ENCODE data around the gene PCBP3.

DNA sequence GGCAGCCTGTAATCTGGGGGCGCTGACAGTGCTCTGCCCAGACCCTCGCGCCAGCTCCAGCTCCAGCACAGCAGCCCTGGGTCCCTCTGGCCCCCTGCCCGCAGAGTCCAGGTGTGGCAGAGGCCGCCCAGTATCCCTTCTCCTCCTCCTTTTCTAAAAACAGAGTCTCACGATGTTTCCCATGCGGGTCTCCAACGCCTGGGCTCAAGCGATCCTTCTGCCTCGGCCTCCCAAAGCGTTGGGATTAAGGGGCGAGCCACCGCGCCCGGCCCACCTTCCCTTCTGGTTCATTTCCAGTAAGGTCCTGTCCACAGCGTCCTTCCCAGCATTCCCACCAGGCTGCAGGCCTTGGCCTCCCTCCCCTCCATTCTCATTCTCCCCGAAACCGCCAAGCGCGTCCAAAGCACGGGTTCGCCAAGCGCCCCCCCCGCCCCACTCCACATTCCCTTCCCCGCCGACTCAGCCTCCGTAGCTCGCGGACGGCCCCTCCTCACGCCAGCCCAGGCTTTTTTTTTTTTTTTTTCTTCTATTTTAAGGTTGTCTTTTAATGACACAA lies 2.0 kb upstream of the PCBP3 start:
- TF ChIP-seq, protein P1, sequence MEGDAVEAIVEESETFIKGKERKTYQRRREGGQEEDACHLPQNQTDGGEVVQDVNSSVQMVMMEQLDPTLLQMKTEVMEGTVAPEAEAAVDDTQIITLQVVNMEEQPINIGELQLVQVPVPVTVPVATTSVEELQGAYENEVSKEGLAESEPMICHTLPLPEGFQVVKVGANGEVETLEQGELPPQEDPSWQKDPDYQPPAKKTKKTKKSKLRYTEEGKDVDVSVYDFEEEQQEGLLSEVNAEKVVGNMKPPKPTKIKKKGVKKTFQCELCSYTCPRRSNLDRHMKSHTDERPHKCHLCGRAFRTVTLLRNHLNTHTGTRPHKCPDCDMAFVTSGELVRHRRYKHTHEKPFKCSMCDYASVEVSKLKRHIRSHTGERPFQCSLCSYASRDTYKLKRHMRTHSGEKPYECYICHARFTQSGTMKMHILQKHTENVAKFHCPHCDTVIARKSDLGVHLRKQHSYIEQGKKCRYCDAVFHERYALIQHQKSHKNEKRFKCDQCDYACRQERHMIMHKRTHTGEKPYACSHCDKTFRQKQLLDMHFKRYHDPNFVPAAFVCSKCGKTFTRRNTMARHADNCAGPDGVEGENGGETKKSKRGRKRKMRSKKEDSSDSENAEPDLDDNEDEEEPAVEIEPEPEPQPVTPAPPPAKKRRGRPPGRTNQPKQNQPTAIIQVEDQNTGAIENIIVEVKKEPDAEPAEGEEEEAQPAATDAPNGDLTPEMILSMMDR (IDR thresholded peaks at IDR 0.05; ENCODE audit: borderline replicate concordance, extremely low read depth, low read length, poor library complexity, severe bottlenecking), result no peak
- TF ChIP-seq EZH2 (IDR thresholded peaks at IDR 0.05; ENCODE audit: borderline replicate concordance, low read depth, low read length, severe bottlenecking), result no peak
